NCI-H146 treated with DMSO at 0.1 percent for 48 hours (cell line): ENCODE measurements around the gene PLA2R1.
A peak's percentile ranks its signal among the peaks of the same experiment; 100 is the strongest.

ENCODE experiments used
- DNase-seq: peaks from one replicate; lab custom pipeline; 2025; ENCODE audit not compliant: unreplicated experiment; lab: John Stamatoyannopoulos, UW

PLA2R1 gene

GRCh38 chr2:159897720-159898119 is 164.7 kb downstream of the PLA2R1 start:
- no peak for DNase-seq

GRCh38 chr2:159897081-159897480 is 165.3 kb downstream of the PLA2R1 start:
- DNase-seq, result no peak

- DNase-seq, result no peak
These were observed 167.0 kb downstream of the PLA2R1 start for GRCh38 chr2:159895258-159896065.

GRCh38 chr2:159894145-159894838 is 168.1 kb downstream of the PLA2R1 start:
- DNase-seq, result no peak

GRCh38 chr2:159892990-159893810 is 169.2 kb downstream of the PLA2R1 start:
- no peak for DNase-seq

GRCh38 chr2:159891917-159892730 is 170.3 kb downstream of the PLA2R1 start:
- no peak for DNase-seq

- no peak for DNase-seq
These were observed 171.2 kb downstream of the PLA2R1 start for GRCh38 chr2:159891267-159891588.

GRCh38 chr2:159890551-159891266 is 171.7 kb downstream of the PLA2R1 start:
- DNase-seq, result no peak

GRCh38 chr2:159882130-159882745 is 180.2 kb downstream of the PLA2R1 start:
- DNase-seq, result peak; percentile 21
